GM19468 (cell line): Measurements from ENCODE around the gene INPP4B.

Experiments used
- ATAC-seq: cut with Tn5 transposase; IDR thresholded peaks from one replicate; pipeline ENCODE4 v1.9.1; 2021; ENCODE audit warnings: mild to moderate bottlenecking, moderate library complexity, moderate number of reproducible peaks; ENCODE audit not compliant: unreplicated experiment; ENCODE audit errors: extremely low read depth

Gene INPP4B

GRCh38 chr4:142365391-142365790 lies 480.7 kb downstream of the INPP4B start:
- no peak for ATAC-seq

DNA sequence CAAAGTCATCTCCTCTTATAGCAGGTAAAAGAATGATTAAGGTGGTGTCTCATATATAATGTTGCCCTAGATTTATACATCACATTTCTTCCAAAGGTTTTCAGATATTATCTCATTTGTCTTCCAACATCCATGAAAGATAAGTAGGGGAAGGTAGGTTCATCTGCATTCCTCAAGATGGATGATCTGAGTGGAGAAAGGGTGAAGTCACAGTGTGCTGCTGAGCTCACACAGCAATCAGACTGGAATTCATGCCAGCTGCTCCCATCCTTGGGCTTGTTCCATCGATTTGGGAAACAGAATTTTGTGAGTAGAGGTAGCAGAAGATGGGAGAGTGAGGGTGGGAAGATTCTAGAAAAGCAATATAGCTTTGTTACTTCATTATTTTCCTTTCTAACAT lies 482.4 kb downstream of the INPP4B start:
- no peak for ATAC-seq

GRCh38 chr4:142361981-142362380 lies 484.1 kb downstream of the INPP4B start:
- ATAC-seq: no peak

- no peak for ATAC-seq
Observed at GRCh38 chr4:142360657-142361056, 485.4 kb downstream of the INPP4B start.

GRCh38 chr4:142358656-142359055 lies 487.4 kb downstream of the INPP4B start:
- ATAC-seq: no peak

GRCh38 chr4:142356801-142357200 lies 489.3 kb downstream of the INPP4B start:
- ATAC-seq: no peak

DNA sequence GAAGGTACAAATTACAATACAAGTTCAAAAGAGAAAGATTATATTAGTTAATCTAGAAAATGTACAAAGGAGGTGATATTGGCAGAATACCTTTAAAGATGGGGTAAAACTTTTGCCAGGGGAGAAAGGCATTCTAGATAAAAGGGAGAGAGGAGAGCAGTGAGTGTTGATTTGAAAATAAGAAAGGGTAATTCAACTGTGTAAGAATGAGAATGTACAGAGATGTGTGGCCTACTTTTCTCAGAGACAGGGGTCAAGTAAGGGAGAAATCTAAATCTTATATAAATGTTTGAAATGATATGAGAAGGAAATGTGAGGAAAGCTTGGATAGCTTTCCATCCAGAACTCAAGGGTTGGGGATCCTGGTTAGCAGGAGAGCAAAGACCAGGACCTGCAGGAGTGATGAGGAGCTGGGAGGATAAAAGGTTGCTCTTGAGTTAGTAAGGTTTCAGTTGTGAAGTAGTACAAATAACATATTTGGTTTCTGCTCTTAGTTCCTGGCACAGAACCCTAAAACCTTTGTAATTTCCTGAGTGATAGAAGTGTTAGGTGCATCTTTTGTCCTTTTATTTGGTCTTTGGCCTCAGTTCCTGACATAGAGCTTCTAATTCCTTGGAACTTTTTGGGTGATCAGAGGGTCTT lies 489.9 kb downstream of the INPP4B start:
- ATAC-seq: no peak

DNA sequence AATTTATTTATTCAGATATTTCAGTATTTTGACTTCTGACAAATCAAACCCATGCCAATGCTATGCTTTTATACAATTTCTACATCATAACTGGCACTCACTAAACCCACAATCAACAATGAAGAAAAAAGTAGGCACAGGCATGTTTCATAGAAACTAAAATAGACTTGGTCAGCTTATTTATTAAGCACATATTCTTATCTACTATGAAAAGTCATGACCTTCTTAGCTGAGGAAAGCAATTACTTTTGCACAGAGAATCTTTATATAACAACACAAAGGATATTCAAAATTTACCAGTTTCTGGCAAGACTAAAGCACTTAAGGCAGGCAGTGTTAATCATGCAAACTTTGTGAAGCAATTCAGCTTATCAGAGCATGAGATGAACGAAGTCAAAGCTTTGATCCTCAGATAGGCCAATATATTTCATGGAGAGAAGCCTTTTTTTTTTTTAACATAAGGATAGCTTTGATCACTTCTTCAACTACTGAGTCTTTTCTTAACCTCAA lies 490.6 kb downstream of the INPP4B start:
- ATAC-seq: no peak

DNA sequence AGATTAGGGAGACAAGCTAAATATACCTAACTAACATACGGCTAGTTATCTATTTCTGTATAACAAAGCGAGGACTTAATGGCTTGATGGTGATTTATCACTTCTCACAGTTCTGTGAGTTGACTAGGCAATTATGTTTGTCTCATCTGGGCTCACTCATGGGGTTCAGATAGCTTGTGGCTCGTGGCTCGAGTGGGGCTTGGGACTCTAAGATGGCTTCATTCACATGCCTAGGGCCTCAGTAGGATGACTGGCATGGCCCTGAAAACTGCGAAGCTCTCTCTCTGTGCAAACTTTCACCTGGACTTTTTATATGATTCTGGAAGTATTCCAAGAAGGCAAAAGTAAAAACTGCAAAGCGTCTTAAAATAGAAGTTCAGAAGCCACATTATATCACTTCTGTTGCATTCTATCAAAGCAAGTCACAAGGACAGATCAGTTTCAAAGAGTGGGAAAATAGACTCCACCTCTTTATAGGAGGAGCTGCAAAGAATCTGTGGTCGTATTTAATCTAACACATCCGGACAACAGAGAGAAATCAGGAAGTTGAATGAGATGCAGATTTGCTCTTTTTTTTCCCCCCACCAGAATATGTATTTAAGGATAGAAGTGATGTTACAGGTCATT lies 491.2 kb downstream of the INPP4B start:
- no peak for ATAC-seq

DNA sequence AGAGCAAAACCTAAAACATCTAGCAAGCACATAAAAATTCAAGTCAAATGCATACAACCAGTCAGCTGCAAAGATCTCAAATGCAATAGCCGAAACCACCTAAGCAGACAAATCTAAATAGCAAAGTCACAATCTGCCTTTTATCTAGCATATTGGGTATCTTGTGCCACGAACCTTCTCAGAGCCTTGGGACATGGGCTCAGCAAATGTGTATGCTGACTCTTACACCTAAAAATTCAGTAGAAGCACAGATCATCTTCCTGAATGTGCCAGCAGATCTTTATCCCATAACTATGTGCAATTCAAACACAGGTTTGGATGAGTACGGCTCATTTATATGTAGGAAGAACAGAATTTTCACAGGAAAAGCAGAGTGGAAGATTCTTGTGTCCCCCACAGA lies 492.1 kb downstream of the INPP4B start:
- no peak for ATAC-seq

DNA sequence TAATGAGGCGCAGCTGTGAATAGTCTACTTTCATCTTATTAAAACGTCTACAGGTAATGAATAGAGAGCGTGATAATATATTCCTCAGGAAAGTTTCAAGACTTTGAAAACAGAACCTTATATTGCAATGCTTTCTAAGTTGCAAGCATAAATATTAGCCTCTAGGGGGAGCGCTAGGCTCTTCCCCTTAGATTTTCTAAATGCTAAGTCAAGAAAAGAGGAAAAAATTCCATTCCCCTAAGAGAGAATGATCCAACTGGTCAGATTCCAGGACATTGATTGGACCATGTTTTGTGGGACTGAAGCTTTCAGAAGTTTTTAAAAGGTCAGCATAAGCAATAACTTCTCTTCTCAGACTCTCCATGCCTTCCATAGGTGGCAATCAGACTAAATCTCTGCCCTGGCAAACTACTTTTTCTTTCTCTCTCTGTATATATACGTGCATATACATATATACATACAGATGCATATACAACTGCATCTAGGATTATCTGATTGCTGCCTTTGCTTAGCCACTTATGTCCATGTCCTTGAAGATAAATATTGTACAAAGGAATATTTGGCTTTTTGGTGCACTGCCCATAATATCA lies 492.9 kb downstream of the INPP4B start:
- ATAC-seq: no peak

DNA sequence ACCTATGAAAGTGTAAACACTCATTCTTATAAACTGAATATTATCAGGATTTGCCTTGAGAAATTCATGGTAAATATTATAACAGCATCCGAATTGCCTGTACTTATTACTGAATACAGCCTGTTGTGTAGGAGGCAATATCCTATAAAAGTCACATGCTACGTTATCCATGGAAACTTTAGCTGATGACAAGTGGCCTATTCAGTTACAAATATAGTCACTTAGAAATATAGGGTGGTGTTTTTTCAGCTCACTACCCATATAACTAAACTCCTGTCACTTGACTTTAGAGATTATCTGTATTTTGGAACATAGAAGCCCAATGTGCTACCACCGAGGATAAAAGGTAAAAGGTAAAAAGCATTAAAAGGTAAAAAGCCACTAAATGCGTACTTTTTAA lies 493.4 kb downstream of the INPP4B start:
- no peak for ATAC-seq

DNA sequence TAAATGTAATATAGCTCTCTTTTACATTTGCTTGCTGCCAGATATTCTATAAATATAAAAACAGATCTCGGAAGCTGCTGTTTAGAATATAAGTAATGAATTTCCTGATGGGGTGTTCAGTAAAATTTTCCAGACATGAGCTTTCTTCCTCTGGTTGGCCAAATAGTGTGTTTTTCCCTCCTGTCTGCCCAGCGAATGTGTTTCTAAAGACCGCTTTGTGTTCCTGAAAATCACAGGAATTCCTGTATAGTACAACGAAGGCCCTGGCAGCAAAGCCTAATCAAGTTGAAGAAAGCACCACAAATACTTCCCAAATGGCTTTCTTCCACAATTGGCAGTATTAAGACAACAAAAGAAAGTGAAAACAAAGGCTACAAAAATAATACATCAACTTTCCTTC lies 494.1 kb downstream of the INPP4B start:
- ATAC-seq: no peak

DNA sequence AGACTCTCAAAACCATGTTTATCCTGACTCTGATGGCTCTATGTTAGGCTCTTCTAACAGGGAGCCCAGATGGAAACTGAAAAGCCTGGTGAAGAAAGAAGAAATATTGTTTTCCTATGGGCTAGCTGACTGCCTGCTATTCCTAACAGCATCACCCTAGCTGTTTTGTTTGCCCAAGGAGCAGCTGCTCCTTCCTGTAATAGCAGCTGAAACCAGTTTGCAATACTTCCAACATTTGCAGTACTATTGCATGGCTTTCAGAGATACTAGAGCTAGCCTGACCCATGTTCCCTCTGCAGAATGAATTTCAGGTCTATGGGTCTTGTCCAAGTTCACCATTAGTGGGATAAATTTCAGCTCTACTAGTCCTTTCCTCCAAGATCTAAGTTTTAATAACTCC lies 495.2 kb downstream of the INPP4B start:
- ATAC-seq: no peak

- ATAC-seq: no peak
Observed at GRCh38 chr4:142348613-142349021, 497.5 kb downstream of the INPP4B start.

- no peak for ATAC-seq
Observed at GRCh38 chr4:142347241-142347640, 498.9 kb downstream of the INPP4B start.

GRCh38 chr4:142345924-142346323 lies 500.2 kb downstream of the INPP4B start:
- no peak for ATAC-seq

GRCh38 chr4:142341268-142341667 lies 504.8 kb downstream of the INPP4B start:
- no peak for ATAC-seq

- no peak for ATAC-seq
Observed at GRCh38 chr4:142339053-142339452, 507.0 kb downstream of the INPP4B start.

GRCh38 chr4:142336251-142336934 lies 509.7 kb downstream of the INPP4B start:
- ATAC-seq: no peak

GRCh38 chr4:142334931-142335330 lies 511.2 kb downstream of the INPP4B start:
- no peak for ATAC-seq
